Calu3 (cell line): ENCODE data around the gene CDH4. TPM values are rescaled to one million over a fixed set of nuclear protein-coding genes. Genes with fewer than 3 reads are reported as not detected.

Source experiments
- BruUV-seq: library from RNA; stranded (reverse); fragments of 400-500 nt; replicated peaks from 2 replicates; lab custom pipeline; 2021; lab: Mats Ljungman, UMichigan
- CTCF ChIA-PET: fragments of 300-600 bp; sonication (Branson Sonifier 250); formaldehyde crosslinking; loops from one replicate; lab custom pipeline; 2022; ENCODE audit warnings: antibody characterized with exemption; lab: Charles Lee
- DNase-seq: peaks from one replicate; pipeline ENCODE4 v3.0.0; 2022
- H3K27ac Mint-ChIP-seq: one replicate; pipeline ENCODE4 v1.8.0; 2022; ENCODE audit warnings: mixed read lengths; ENCODE audit not compliant: unreplicated experiment
- H3K27me3 Mint-ChIP-seq: one replicate; pipeline ENCODE4 v1.8.0; 2022; ENCODE audit warnings: mixed read lengths; ENCODE audit not compliant: unreplicated experiment
- H3K36me3 Mint-ChIP-seq: one replicate; pipeline ENCODE4 v1.8.0; 2022; ENCODE audit warnings: mild to moderate bottlenecking, moderate library complexity, mixed read lengths; ENCODE audit not compliant: insufficient read depth, unreplicated experiment
- H3K4me1 Mint-ChIP-seq: one replicate; pipeline ENCODE4 v1.8.0; 2022; ENCODE audit warnings: mild to moderate bottlenecking, low read depth, mixed read lengths; ENCODE audit not compliant: unreplicated experiment
- H3K4me3 Mint-ChIP-seq: one replicate; pipeline ENCODE4 v1.8.0; 2022; ENCODE audit warnings: mild to moderate bottlenecking, low read depth, moderate library complexity, mixed read lengths; ENCODE audit not compliant: unreplicated experiment
- H3K9me3 Mint-ChIP-seq: one replicate; pipeline ENCODE4 v1.8.0; 2022; ENCODE audit warnings: low read depth, mixed read lengths; ENCODE audit not compliant: unreplicated experiment
- CTCF ChIP-seq: fragments of 200-600 bp; IDR thresholded peaks from one replicate; pipeline ENCODE4 v1.8.0; 2022; ENCODE audit warnings: antibody characterized with exemption; ENCODE audit not compliant: unreplicated experiment
- intact Hi-C: fragments of 100-400 bp; cut with micrococcal nuclease; formaldehyde crosslinking; loops from one replicate; pipeline ENCODE4 v1.10.0; 2022; ENCODE audit not compliant: unreplicated experiment
- total RNA-seq: library from RNA; stranded (reverse); gene quantifications from 2 replicates; pipeline ENCODE4 v1.2.3, GENCODE V29; 2022

The CDH4 gene
- total RNA-seq, 1 experiment from 2014 or later, result not detected

GRCh38 chr20:61281286-61281795, 29.3 kb downstream of the CDH4 start:
- Mint-ChIP-seq H3K27ac (no peak overlapping the region), H3K9me3 (peaks cover 14% of the 10 kb centered on the region), H3K36me3 (no peaks in the 10 kb centered on the region), H3K4me1 (no peaks in the 10 kb centered on the region), H3K4me3 (no peak overlapping the region), H3K27me3 (peaks cover 24% of the 10 kb centered on the region)
- intact Hi-C loops, result no loop called here
- no peak for TF ChIP-seq CTCF
- CTCF ChIA-PET, result no interaction called here
- no TSS peak for BruUV-seq
- DNase-seq, result no peak

GRCh38 chr20:61284752-61285151, 32.7 kb downstream of the CDH4 start:
- CTCF ChIA-PET, result no interaction called here
- no TSS peak for BruUV-seq

GRCh38 chr20:61285152-61285645, 33.1 kb downstream of the CDH4 start:
- no peaks in the 10 kb centered on the region for H3K4me1 Mint-ChIP-seq
- BruUV-seq, result no TSS peak
- peaks cover 16% of the 10 kb centered on the region for H3K27me3 Mint-ChIP-seq
- H3K36me3 Mint-ChIP-seq, result no peaks in the 10 kb centered on the region
- H3K4me3 Mint-ChIP-seq, result no peak overlapping the region
- CTCF ChIA-PET, result no interaction called here
- intact Hi-C loops, result no loop called here
- no peak for TF ChIP-seq CTCF
- H3K27ac Mint-ChIP-seq, result no peak overlapping the region
- DNase-seq, result no peak
- H3K9me3 Mint-ChIP-seq, result peaks cover 18% of the 10 kb centered on the region

More at GRCh38 chr20:61284752-61285151, 32.7 kb downstream of the CDH4 start:
- H3K9me3 Mint-ChIP-seq, result peaks cover 18% of the 10 kb centered on the region
- H3K36me3 Mint-ChIP-seq, result no peaks in the 10 kb centered on the region
- H3K4me1 Mint-ChIP-seq, result no peaks in the 10 kb centered on the region
- H3K27me3 Mint-ChIP-seq, result peaks cover 16% of the 10 kb centered on the region
- no peak for DNase-seq
- TF ChIP-seq CTCF, result no peak
- no peak overlapping the region for H3K4me3 Mint-ChIP-seq
- intact Hi-C loops, result no loop called here
- H3K27ac Mint-ChIP-seq, result no peak overlapping the region

- H3K27me3 Mint-ChIP-seq, result peaks cover 16% of the 10 kb centered on the region
- H3K4me1 Mint-ChIP-seq, result no peaks in the 10 kb centered on the region
- no peak overlapping the region for H3K27ac Mint-ChIP-seq
- no TSS peak for BruUV-seq
- H3K36me3 Mint-ChIP-seq, result no peaks in the 10 kb centered on the region
- no peak for TF ChIP-seq CTCF
- intact Hi-C loops, result no loop called here
- DNase-seq, result no peak
- H3K9me3 Mint-ChIP-seq, result peaks cover 18% of the 10 kb centered on the region
- CTCF ChIA-PET, result no interaction called here
- H3K4me3 Mint-ChIP-seq, result no peak overlapping the region
These were observed 33.6 kb downstream of the CDH4 start for GRCh38 chr20:61285691-61286090.
